Endothelial cell of umbilical vein (primary cell): ENCODE data around the gene PIGW.

Experiments
- CTCF ChIP-seq, 2 donors: IDR thresholded peaks; 1 replicate in 1 of 2; 2 replicates in 1 of 2; pipeline ENCODE4 v1.5.1; 2011; ENCODE audit warnings: low read length in 2 of 2, mild to moderate bottlenecking in 2 of 2, moderate library complexity in 2 of 2, control low read depth in 1 of 2, inconsistent platforms in 1 of 2, low read depth in 1 of 2; ENCODE audit not compliant: insufficient read depth in 1 of 2; ENCODE audit errors: extremely low read depth in 1 of 2
- EZH2 ChIP-seq: IDR thresholded peaks from 2 replicates; pipeline ENCODE4 v1.6.1; 2012; ENCODE audit warnings: borderline replicate concordance, low read depth, mild to moderate bottlenecking, moderate library complexity, low read length, inconsistent platforms; ENCODE audit not compliant: severe bottlenecking
- JUN ChIP-seq: IDR thresholded peaks from 2 replicates; pipeline ENCODE4 v1.6.1; 2011; ENCODE audit warnings: borderline replicate concordance, low read depth; ENCODE audit not compliant: insufficient read length, insufficient read depth
- MAX ChIP-seq: IDR thresholded peaks from 2 replicates; pipeline ENCODE4 v1.6.1; 2011; ENCODE audit not compliant: insufficient read depth, insufficient read length
- MYC ChIP-seq: IDR thresholded peaks from one replicate; pipeline ENCODE4 v1.6.1; 2011; ENCODE audit warnings: mild to moderate bottlenecking, low read depth, low read length
- POLR2A ChIP-seq: IDR thresholded peaks from 2 replicates; pipeline ENCODE4 v1.6.1; 2012; ENCODE audit warnings: low read depth, mild to moderate bottlenecking, control low read depth, low read length
- POLR2AphosphoS5 ChIP-seq: IDR thresholded peaks from 2 replicates; pipeline ENCODE4 v1.6.1; 2012; ENCODE audit warnings: low read depth, mild to moderate bottlenecking, control low read depth, low read length, moderate library complexity; ENCODE audit not compliant: insufficient read depth

- TF ChIP-seq CTCF (IDR thresholded peaks at IDR 0.05; ENCODE audit: extremely low read depth in 1 of 2, insufficient read depth in 1 of 2, low read depth in 1 of 2, low read length in 2 of 2) (no peak), POLR2AphosphoS5 (no peak), EZH2 (no peak), POLR2A (no peak), MYC (no peak), JUN (no peak), MAX (no peak)
These were observed 39.7 kb upstream of the PIGW start for GRCh38 chr17:36495076-36495578.
